HG03103 (cell line): ENCODE data around the gene HTRA3.
A peak's percentile ranks its signal among the peaks of the same experiment; 100 is the strongest.

ENCODE experiments used
- ATAC-seq: cut with Tn5 transposase; IDR thresholded peaks from one replicate; pipeline ENCODE4 v1.9.1; 2021; ENCODE audit warnings: low read depth; ENCODE audit not compliant: unreplicated experiment

The HTRA3 gene

GRCh38 chr4:8269535-8270417 is at the start of gene HTRA3:
Gene HTRA3, plus strand, starts transcription at chr4:8269754. Its CDS starts 215 bp downstream, at chr4:8269969.
- ATAC-seq = no peak

- no peak for ATAC-seq
Measured at GRCh38 chr4:8220661-8221450, 48.7 kb upstream of the HTRA3 start.

GRCh38 chr4:8221476-8221875 is 48.1 kb upstream of the HTRA3 start:
- no peak for ATAC-seq

GRCh38 chr4:8221985-8222384 is 47.6 kb upstream of the HTRA3 start:
- ATAC-seq = no peak

GRCh38 chr4:8222609-8223388 is 46.8 kb upstream of the HTRA3 start:
- ATAC-seq = no peak

- no peak for ATAC-seq
Measured at GRCh38 chr4:8224267-8224974, 45.1 kb upstream of the HTRA3 start.

GRCh38 chr4:8224975-8225625 is 44.5 kb upstream of the HTRA3 start:
- ATAC-seq = no peak

- no peak for ATAC-seq
Measured at GRCh38 chr4:8225706-8226443, 43.7 kb upstream of the HTRA3 start.

- no peak for ATAC-seq
Measured at GRCh38 chr4:8227201-8227770, 42.3 kb upstream of the HTRA3 start.

- ATAC-seq = no peak
Measured at GRCh38 chr4:8227771-8228318, 41.7 kb upstream of the HTRA3 start.

GRCh38 chr4:8228319-8229250 is 41.0 kb upstream of the HTRA3 start:
- peak; percentile 62 for ATAC-seq

GRCh38 chr4:8229331-8229975 is 40.1 kb upstream of the HTRA3 start:
- ATAC-seq = no peak

- ATAC-seq = no peak
Measured at GRCh38 chr4:8230033-8230432, 39.5 kb upstream of the HTRA3 start.

- no peak for ATAC-seq
Measured at GRCh38 chr4:8230891-8231290, 38.7 kb upstream of the HTRA3 start.

GRCh38 chr4:8231551-8232049 is 38.0 kb upstream of the HTRA3 start:
- no peak for ATAC-seq

- no peak for ATAC-seq
Measured at GRCh38 chr4:8232748-8233147, 36.8 kb upstream of the HTRA3 start.
